ENCODE measurements around the gene CRB3.

GRCh38 chr19:6439743-6440142, 24.3 kb upstream of the CRB3 start:
- TF ChIP-seq PBX3 (IDR thresholded peaks at IDR 0.05) (no peak), RFX5 (IDR thresholded peaks at IDR 0.05) (no peak), CTCF (IDR thresholded peaks at IDR 0.05) (no peak), EP300 (IDR thresholded peaks at IDR 0.05) (no peak), POLR2AphosphoS2 (conservative IDR thresholded peaks at IDR 0.05; ENCODE audit: low read length) (no peak), POLR2A (IDR thresholded peaks at IDR 0.05; ENCODE audit: low read length) (no peak), JUN (IDR thresholded peaks at IDR 0.05) (no peak), HES2 (IDR thresholded peaks at IDR 0.05) (no peak), PHF8 (IDR thresholded peaks at IDR 0.05; ENCODE audit: borderline replicate concordance, low read depth) (no peak), RAD21 (conservative IDR thresholded peaks at IDR 0.05 in 1 of 2, IDR thresholded peaks at IDR 0.05 in 1 of 2) (no peak), CBX2 (IDR thresholded peaks at IDR 0.05; ENCODE audit: borderline replicate concordance, low read depth) (no peak), RCOR1 (IDR thresholded peaks at IDR 0.05; ENCODE audit: low read depth, low read length) (no peak), ESRRA (IDR thresholded peaks at IDR 0.05; ENCODE audit: borderline replicate concordance, low read length) (no peak), BCL3 (IDR thresholded peaks at IDR 0.05) (no peak)

Data from A549 (cell line).